NCI-H510A (cell line): ENCODE results near the gene KLHDC9.

Experiments used
- DNase-seq: peaks from one replicate; lab custom pipeline; 2025; lab: John Stamatoyannopoulos, UW

KLHDC9 gene

GRCh38 chr1:161132410-161133219 lies 34.5 kb downstream of the KLHDC9 start, which contains the start of gene DEDD:
TSS of gene DEDD (minus strand) at chr1:161132667. CDS start at chr1:161124462, 8,205 bp downstream.
- DNase-seq, result peak; percentile 97

GRCh38 chr1:161133220-161133740 lies 35.1 kb downstream of the KLHDC9 start:
- DNase-seq, result no peak

DNA sequence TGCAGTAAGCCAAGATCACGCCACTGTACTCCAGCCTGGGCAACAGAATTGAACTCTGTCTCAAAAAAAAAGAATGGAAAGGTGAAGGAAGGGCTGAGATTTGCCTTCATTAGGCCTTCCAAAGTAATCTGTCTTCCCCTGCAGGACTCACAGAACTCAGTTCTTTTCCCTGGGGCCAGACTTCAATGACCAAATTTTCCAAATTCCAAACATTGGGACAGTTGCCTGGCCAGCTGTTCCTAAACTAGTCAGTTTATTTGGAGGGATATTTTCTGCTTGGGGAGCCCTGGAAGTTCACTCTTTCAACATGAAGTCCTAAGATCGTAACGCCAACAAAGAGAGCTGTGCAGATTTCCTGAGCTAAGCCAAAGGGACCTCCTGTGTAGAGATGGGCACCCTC lies 39.7 kb downstream of the KLHDC9 start:
- DNase-seq, result no peak

- no peak for DNase-seq
Measured at GRCh38 chr1:161138431-161138830, 40.3 kb downstream of the KLHDC9 start.

- no peak for DNase-seq
Measured at GRCh38 chr1:161139766-161140165, 41.6 kb downstream of the KLHDC9 start.

GRCh38 chr1:161140755-161141400 lies 42.7 kb downstream of the KLHDC9 start:
- no peak for DNase-seq

GRCh38 chr1:161145832-161146231 lies 47.7 kb downstream of the KLHDC9 start:
- no peak for DNase-seq
